Measurements from ENCODE around the gene IL9. TPM values are rescaled to one million over a fixed set of nuclear protein-coding genes. Genes with fewer than 3 reads are reported as not detected.

IL9 gene
- total RNA-seq, 1 donor from 2014 or later: not detected

- TF ChIP-seq CTCF (conservative IDR thresholded peaks at IDR 0.05): no peak
- Mint-ChIP-seq H3K27me3 (ENCODE audit: low read depth) (peaks cover 66% of the 10 kb centered on the region), H3K4me1 (no peaks in the 10 kb centered on the region), H3K4me3 (no peak overlapping the region), H3K36me3 (ENCODE audit: low read depth) (no peaks in the 10 kb centered on the region), H3K9me3 (no peaks in the 10 kb centered on the region), H3K27ac (ENCODE audit: unreplicated experiment) (no peak overlapping the region)
- no peak for DNase-seq (ENCODE audit: low read depth, low spot score)
Observed at GRCh38 chr5:135880801-135881200, 14.8 kb downstream of the IL9 start.

GRCh38 chr5:135880278-135880677 is 15.4 kb downstream of the IL9 start:
- Mint-ChIP-seq H3K4me3 (no peak overlapping the region), H3K27ac (ENCODE audit: unreplicated experiment) (peak overlapping the region; percentile 78), H3K36me3 (ENCODE audit: low read depth) (no peaks in the 10 kb centered on the region), H3K27me3 (ENCODE audit: low read depth) (peaks cover 63% of the 10 kb centered on the region), H3K9me3 (no peaks in the 10 kb centered on the region), H3K4me1 (no peaks in the 10 kb centered on the region)
- TF ChIP-seq CTCF (conservative IDR thresholded peaks at IDR 0.05): peak; percentile 24
- no peak for DNase-seq (ENCODE audit: low read depth, low spot score)

- no peak overlapping the region for H3K4me3 Mint-ChIP-seq
- no peaks in the 10 kb centered on the region for H3K4me1 Mint-ChIP-seq
- DNase-seq (ENCODE audit: low read depth, low spot score): no peak
- no peaks in the 10 kb centered on the region for H3K9me3 Mint-ChIP-seq
- no peak for TF ChIP-seq CTCF (conservative IDR thresholded peaks at IDR 0.05)
- no peak overlapping the region for H3K27ac Mint-ChIP-seq (ENCODE audit: unreplicated experiment)
- H3K36me3 Mint-ChIP-seq (ENCODE audit: low read depth): no peaks in the 10 kb centered on the region
- peaks cover 62% of the 10 kb centered on the region for H3K27me3 Mint-ChIP-seq (ENCODE audit: low read depth)
Observed at GRCh38 chr5:135879591-135879990, 16.1 kb downstream of the IL9 start.

GRCh38 chr5:135878156-135878620 is 17.5 kb downstream of the IL9 start:
- Mint-ChIP-seq H3K27ac (ENCODE audit: unreplicated experiment) (no peak overlapping the region), H3K27me3 (ENCODE audit: low read depth) (peaks cover 57% of the 10 kb centered on the region), H3K9me3 (no peaks in the 10 kb centered on the region), H3K36me3 (ENCODE audit: low read depth) (no peaks in the 10 kb centered on the region), H3K4me1 (no peaks in the 10 kb centered on the region), H3K4me3 (no peak overlapping the region)
- no peak for TF ChIP-seq CTCF (conservative IDR thresholded peaks at IDR 0.05)
- DNase-seq (ENCODE audit: low read depth, low spot score): no peak

GRCh38 chr5:135877570-135878155 is 18.0 kb downstream of the IL9 start:
- H3K27me3 Mint-ChIP-seq (ENCODE audit: low read depth): peaks cover 52% of the 10 kb centered on the region
- H3K4me3 Mint-ChIP-seq: no peak overlapping the region
- no peaks in the 10 kb centered on the region for H3K9me3 Mint-ChIP-seq
- H3K4me1 Mint-ChIP-seq: no peaks in the 10 kb centered on the region
- no peak overlapping the region for H3K27ac Mint-ChIP-seq (ENCODE audit: unreplicated experiment)
- no peaks in the 10 kb centered on the region for H3K36me3 Mint-ChIP-seq (ENCODE audit: low read depth)
- DNase-seq (ENCODE audit: low read depth, low spot score): no peak
- no peak for TF ChIP-seq CTCF (conservative IDR thresholded peaks at IDR 0.05)

All from neural crest cell (in vitro differentiated cells).